ENCODE results near the gene BTBD17.

BTBD17 gene

DNA sequence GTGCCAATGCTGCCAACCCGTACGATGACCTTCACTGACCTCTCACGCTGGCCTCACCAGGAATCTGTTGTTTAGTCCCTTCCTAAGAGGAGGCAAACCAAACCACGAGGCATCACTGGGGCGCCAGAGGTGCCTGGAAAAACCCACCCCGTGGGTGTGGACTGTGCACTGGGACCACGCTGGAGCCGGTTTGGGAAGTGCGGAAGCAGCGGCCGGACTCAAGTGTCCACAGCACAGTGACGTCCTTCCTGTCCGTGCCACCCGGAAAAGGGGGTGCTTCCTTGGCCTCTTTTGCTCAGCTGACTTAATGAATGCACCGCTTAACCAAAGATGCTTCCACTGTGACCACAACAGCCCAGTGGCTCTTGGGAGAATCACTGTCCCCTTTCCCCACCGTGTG is 44.6 kb downstream of the BTBD17 start:
- TF ChIP-seq NFIC (IDR thresholded peaks at IDR 0.05) (no peak), ZBTB7A (IDR thresholded peaks at IDR 0.05; ENCODE audit: low read depth) (no peak), CREB1 (IDR thresholded peaks at IDR 0.05; ENCODE audit: low read depth) (no peak), CEBPB (IDR thresholded peaks at IDR 0.05) (no peak), EP300 (IDR thresholded peaks at IDR 0.05; ENCODE audit: borderline replicate concordance) (no peak), RAD21 (IDR thresholded peaks at IDR 0.05; ENCODE audit: low read depth) (no peak), FOXM1 (IDR thresholded peaks at IDR 0.05; ENCODE audit: borderline replicate concordance, low read depth) (no peak), MAX (IDR thresholded peaks at IDR 0.05) (no peak), TEAD4 (IDR thresholded peaks at IDR 0.05) (no peak), EGR1 (IDR thresholded peaks at IDR 0.05) (no peak), TAF1 (IDR thresholded peaks at IDR 0.05; ENCODE audit: low read depth) (no peak), YY1 (IDR thresholded peaks at IDR 0.05; ENCODE audit: low read depth) (no peak), TCF12 (IDR thresholded peaks at IDR 0.05; ENCODE audit: low read depth) (no peak)
- TF ChIP-seq, protein P1, sequence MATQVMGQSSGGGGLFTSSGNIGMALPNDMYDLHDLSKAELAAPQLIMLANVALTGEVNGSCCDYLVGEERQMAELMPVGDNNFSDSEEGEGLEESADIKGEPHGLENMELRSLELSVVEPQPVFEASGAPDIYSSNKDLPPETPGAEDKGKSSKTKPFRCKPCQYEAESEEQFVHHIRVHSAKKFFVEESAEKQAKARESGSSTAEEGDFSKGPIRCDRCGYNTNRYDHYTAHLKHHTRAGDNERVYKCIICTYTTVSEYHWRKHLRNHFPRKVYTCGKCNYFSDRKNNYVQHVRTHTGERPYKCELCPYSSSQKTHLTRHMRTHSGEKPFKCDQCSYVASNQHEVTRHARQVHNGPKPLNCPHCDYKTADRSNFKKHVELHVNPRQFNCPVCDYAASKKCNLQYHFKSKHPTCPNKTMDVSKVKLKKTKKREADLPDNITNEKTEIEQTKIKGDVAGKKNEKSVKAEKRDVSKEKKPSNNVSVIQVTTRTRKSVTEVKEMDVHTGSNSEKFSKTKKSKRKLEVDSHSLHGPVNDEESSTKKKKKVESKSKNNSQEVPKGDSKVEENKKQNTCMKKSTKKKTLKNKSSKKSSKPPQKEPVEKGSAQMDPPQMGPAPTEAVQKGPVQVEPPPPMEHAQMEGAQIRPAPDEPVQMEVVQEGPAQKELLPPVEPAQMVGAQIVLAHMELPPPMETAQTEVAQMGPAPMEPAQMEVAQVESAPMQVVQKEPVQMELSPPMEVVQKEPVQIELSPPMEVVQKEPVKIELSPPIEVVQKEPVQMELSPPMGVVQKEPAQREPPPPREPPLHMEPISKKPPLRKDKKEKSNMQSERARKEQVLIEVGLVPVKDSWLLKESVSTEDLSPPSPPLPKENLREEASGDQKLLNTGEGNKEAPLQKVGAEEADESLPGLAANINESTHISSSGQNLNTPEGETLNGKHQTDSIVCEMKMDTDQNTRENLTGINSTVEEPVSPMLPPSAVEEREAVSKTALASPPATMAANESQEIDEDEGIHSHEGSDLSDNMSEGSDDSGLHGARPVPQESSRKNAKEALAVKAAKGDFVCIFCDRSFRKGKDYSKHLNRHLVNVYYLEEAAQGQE (IDR thresholded peaks at IDR 0.05; ENCODE audit: low read depth), result no peak
- TF ChIP-seq, protein P2, sequence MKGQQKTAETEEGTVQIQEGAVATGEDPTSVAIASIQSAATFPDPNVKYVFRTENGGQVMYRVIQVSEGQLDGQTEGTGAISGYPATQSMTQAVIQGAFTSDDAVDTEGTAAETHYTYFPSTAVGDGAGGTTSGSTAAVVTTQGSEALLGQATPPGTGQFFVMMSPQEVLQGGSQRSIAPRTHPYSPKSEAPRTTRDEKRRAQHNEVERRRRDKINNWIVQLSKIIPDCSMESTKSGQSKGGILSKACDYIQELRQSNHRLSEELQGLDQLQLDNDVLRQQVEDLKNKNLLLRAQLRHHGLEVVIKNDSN (IDR thresholded peaks at IDR 0.05), result no peak

- TF ChIP-seq MAX (IDR thresholded peaks at IDR 0.05), result no peak
- TF ChIP-seq RAD21 (IDR thresholded peaks at IDR 0.05; ENCODE audit: low read depth), result no peak
- no peak for TF ChIP-seq EP300 (IDR thresholded peaks at IDR 0.05; ENCODE audit: borderline replicate concordance)
- no peak for TF ChIP-seq EGR1 (IDR thresholded peaks at IDR 0.05)
- TF ChIP-seq TEAD4 (IDR thresholded peaks at IDR 0.05), result no peak
- no peak for TF ChIP-seq FOXM1 (IDR thresholded peaks at IDR 0.05; ENCODE audit: borderline replicate concordance, low read depth)
- TF ChIP-seq YY1 (IDR thresholded peaks at IDR 0.05; ENCODE audit: low read depth), result no peak
- no peak for TF ChIP-seq CEBPB (IDR thresholded peaks at IDR 0.05)
- TF ChIP-seq, protein P2 (IDR thresholded peaks at IDR 0.05), result no peak
Measured at GRCh38 chr17:74316220-74316619, 45.4 kb downstream of the BTBD17 start.

DNA sequence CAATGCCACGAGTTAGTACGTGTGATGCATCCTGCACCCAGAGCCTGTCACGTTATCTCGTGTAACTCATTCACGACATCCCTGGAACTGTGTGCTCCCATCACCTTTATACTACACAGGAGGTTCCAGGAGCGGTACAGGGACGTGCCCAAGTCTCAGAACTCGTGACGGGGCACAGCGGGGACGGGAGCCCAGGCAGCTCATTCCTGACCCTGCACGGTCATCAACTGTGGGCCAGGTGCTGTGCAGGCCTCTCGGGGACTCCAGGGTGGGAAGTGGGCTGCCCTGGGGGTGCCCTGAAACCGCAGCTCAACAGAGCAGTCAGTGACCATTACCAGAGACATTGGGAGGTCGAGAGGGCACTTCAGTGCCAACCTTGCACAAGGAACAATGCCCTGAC is 46.8 kb downstream of the BTBD17 start:
- TF ChIP-seq TAF1 (IDR thresholded peaks at IDR 0.05; ENCODE audit: low read depth), result no peak
- TF ChIP-seq YY1 (IDR thresholded peaks at IDR 0.05; ENCODE audit: low read depth), result no peak
- TF ChIP-seq, protein P1 (IDR thresholded peaks at IDR 0.05; ENCODE audit: low read depth), result no peak
- no peak for TF ChIP-seq RAD21 (IDR thresholded peaks at IDR 0.05; ENCODE audit: low read depth)
- no peak for TF ChIP-seq CREB1 (IDR thresholded peaks at IDR 0.05; ENCODE audit: low read depth)
- TF ChIP-seq ZBTB7A (IDR thresholded peaks at IDR 0.05; ENCODE audit: low read depth), result no peak
- TF ChIP-seq EP300 (IDR thresholded peaks at IDR 0.05; ENCODE audit: borderline replicate concordance), result no peak
- TF ChIP-seq EGR1 (IDR thresholded peaks at IDR 0.05), result no peak
- TF ChIP-seq NFIC (IDR thresholded peaks at IDR 0.05), result no peak
- no peak for TF ChIP-seq TCF12 (IDR thresholded peaks at IDR 0.05; ENCODE audit: low read depth)
- TF ChIP-seq TEAD4 (IDR thresholded peaks at IDR 0.05), result no peak
- TF ChIP-seq FOXM1 (IDR thresholded peaks at IDR 0.05; ENCODE audit: borderline replicate concordance, low read depth), result no peak
- no peak for TF ChIP-seq MAX (IDR thresholded peaks at IDR 0.05)
- TF ChIP-seq CEBPB (IDR thresholded peaks at IDR 0.05), result no peak
- TF ChIP-seq, protein P2 (IDR thresholded peaks at IDR 0.05), result no peak

- TF ChIP-seq EGR1 (IDR thresholded peaks at IDR 0.05) (no peak), CREB1 (IDR thresholded peaks at IDR 0.05; ENCODE audit: low read depth) (no peak), TEAD4 (IDR thresholded peaks at IDR 0.05) (no peak), NFIC (IDR thresholded peaks at IDR 0.05) (no peak), RAD21 (IDR thresholded peaks at IDR 0.05; ENCODE audit: low read depth) (no peak), TCF12 (IDR thresholded peaks at IDR 0.05; ENCODE audit: low read depth) (no peak), EP300 (IDR thresholded peaks at IDR 0.05; ENCODE audit: borderline replicate concordance) (no peak), ZBTB7A (IDR thresholded peaks at IDR 0.05; ENCODE audit: low read depth) (no peak), MAX (IDR thresholded peaks at IDR 0.05) (no peak)
- TF ChIP-seq, protein P2 (IDR thresholded peaks at IDR 0.05), result no peak
- TF ChIP-seq, protein P1 (IDR thresholded peaks at IDR 0.05; ENCODE audit: low read depth), result no peak
Measured at GRCh38 chr17:74309902-74310301, 51.8 kb downstream of the BTBD17 start.

All from Ishikawa (cell line).